Esophagus squamous epithelium (tissue), 4 donors: Measurements from ENCODE around the gene TMEM219.
"Not testable (repeated sequence)": the region's sequence is repeated elsewhere in the genome, so short reads cannot be mapped to it uniquely, and the experiment has no call there.

Source experiments
- CTCF ChIP-seq, 6 experiments: fragments of 450-650 bp in 4 of 6; fragments of 200-600 bp in 2 of 6; sonication (generic) in 2 of 6; IDR thresholded peaks; one replicate each; pipeline ENCODE4 v1.5.1; 2016 to 2019; ENCODE audit warnings: antibody characterized with exemption in 6 of 6, mild to moderate bottlenecking in 4 of 6, moderate library complexity in 4 of 6
- POLR2A ChIP-seq, 4 donors: fragments of 450-650 bp; IDR thresholded peaks; one replicate each; pipeline ENCODE4 v1.6.1; 2017; ENCODE audit warnings: antibody characterized with exemption in 4 of 4, mild to moderate bottlenecking in 4 of 4, moderate library complexity in 3 of 4

- TF ChIP-seq POLR2A, CTCF (IDR thresholded peaks at IDR 0.05): not testable (repeated sequence)
Observed at GRCh38 chr16:29931750-29932149, 30.1 kb upstream of the TMEM219 start.
